OCI-LY3 (cell line): ENCODE data around the gene HNRNPF.
A peak's percentile ranks its signal among the peaks of the same experiment; 100 is the strongest.

Source experiments
- H2AFZ ChIP-seq: fragments of 200-600, 300-600 bp; shearing (Covaris generic); 2 replicates; pipeline ENCODE4 v1.6.0; 2014; ENCODE audit warnings: antibody characterized with exemption, low read depth, low read length
- H3K27ac ChIP-seq: fragments of 200-600, 300-600 bp; sonication (generic); 2 replicates; pipeline ENCODE4 v1.5.1; 2014; ENCODE audit warnings: mild to moderate bottlenecking, low read length, moderate library complexity, mixed read lengths
- H3K27me3 ChIP-seq: fragments of 200-600, 300-600 bp; sonication (generic); 2 replicates; pipeline ENCODE4 v1.6.1; 2014; ENCODE audit warnings: low read depth, low read length, mixed read lengths
- H3K36me3 ChIP-seq: fragments of 200-600, 300-600 bp; sonication (generic); replicated peaks from 2 replicates; pipeline ENCODE3; 2014; ENCODE audit warnings: low read depth, low read length, mixed read lengths
- H3K4me1 ChIP-seq: fragments of 300-600, 200-600 bp; sonication (generic); 2 replicates; pipeline ENCODE4 v1.6.1; 2014; ENCODE audit warnings: low read length, mixed read lengths
- H3K4me2 ChIP-seq: fragments of 200-600, 300-600 bp; sonication (generic); 2 replicates; pipeline ENCODE4 v1.6.1; 2014; ENCODE audit warnings: low read length, mixed read lengths
- H3K4me3 ChIP-seq: fragments of 300-600, 200-600 bp; sonication (generic); 2 replicates; pipeline ENCODE4 v1.5.1; 2014; ENCODE audit warnings: antibody characterized with exemption, mild to moderate bottlenecking, low read length, moderate library complexity
- H3K79me2 ChIP-seq: fragments of 300-600, 200-600 bp; shearing (Covaris generic); 2 replicates; pipeline ENCODE4 v1.6.1; 2014; ENCODE audit warnings: mild to moderate bottlenecking, low read length, mixed read lengths
- H3K9ac ChIP-seq: fragments of 300-600, 200-600 bp; shearing (Covaris generic); 2 replicates; pipeline ENCODE4 v1.6.0; 2014; ENCODE audit warnings: mild to moderate bottlenecking, low read length, moderate library complexity
- H3K9me3 ChIP-seq: fragments of 200-600, 300-600 bp; shearing (Covaris generic); 2 replicates; pipeline ENCODE4 v1.6.1; 2014; ENCODE audit warnings: low read length, mixed read lengths; ENCODE audit not compliant: insufficient read depth
- H4K20me1 ChIP-seq: fragments of 200-600, 300-600 bp; sonication (generic); 2 replicates; pipeline ENCODE4 v1.6.1; 2016; ENCODE audit warnings: low read length, mixed read lengths; ENCODE audit not compliant: insufficient read depth
- CTCF ChIP-seq: fragments of 200-600, 300-600 bp; sonication (generic); IDR thresholded peaks from 2 replicates; pipeline ENCODE4 v1.5.1; 2014; ENCODE audit warnings: antibody characterized with exemption, low read length, low read depth
- EZH2phosphoT487 ChIP-seq: fragments of 200-600 bp; shearing (Covaris generic); IDR thresholded peaks from 2 replicates; pipeline ENCODE4 v1.6.1; 2018; ENCODE audit warnings: antibody characterized with exemption, mixed run types, low read depth

The HNRNPF gene

GRCh38 chr10:43347997-43348396 is 61.0 kb downstream of the HNRNPF start:
- Histone ChIP-seq H3K27ac (no peak overlapping the region), H3K9me3 (no peaks in the 10 kb centered on the region), H3K27me3 (no peaks in the 10 kb centered on the region), H3K4me1 (0 out of 2 replicates have a peak, but pooled peaks cover 2% of the 10 kb centered on the region), H3K9ac (no peak overlapping the region), H3K79me2 (no peaks in the 10 kb centered on the region), H2AFZ (peak overlapping the region; percentile 82), H3K4me2 (peak overlapping the region; percentile 6; the same call in 1 of the 2 replicates), H3K36me3 (no peaks in the 10 kb centered on the region), H4K20me1 (no peaks in the 10 kb centered on the region), H3K4me3 (no peak overlapping the region)
- no peak for TF ChIP-seq EZH2phosphoT487
- TF ChIP-seq CTCF, result no peak

GRCh38 chr10:43344051-43344450 is 64.9 kb downstream of the HNRNPF start:
- Histone ChIP-seq H3K9ac (no peak overlapping the region), H3K4me2 (no peak overlapping the region), H3K4me1 (0 out of 2 replicates have a peak, but pooled peaks cover 2% of the 10 kb centered on the region), H3K4me3 (no peak overlapping the region), H3K27me3 (no peaks in the 10 kb centered on the region), H2AFZ (no peak overlapping the region), H3K9me3 (no peaks in the 10 kb centered on the region), H3K27ac (no peak overlapping the region), H3K36me3 (no peaks in the 10 kb centered on the region), H4K20me1 (no peaks in the 10 kb centered on the region), H3K79me2 (no peaks in the 10 kb centered on the region)
- TF ChIP-seq CTCF (no peak), EZH2phosphoT487 (no peak)

GRCh38 chr10:43343126-43343525 is 65.9 kb downstream of the HNRNPF start:
- TF ChIP-seq EZH2phosphoT487 (no peak), CTCF (no peak)
- no peaks in the 10 kb centered on the region for H3K27me3 ChIP-seq
- H3K4me3 ChIP-seq, result no peak overlapping the region
- no peaks in the 10 kb centered on the region for H3K9me3 ChIP-seq
- no peaks in the 10 kb centered on the region for H4K20me1 ChIP-seq
- H3K4me1 ChIP-seq, result 0 out of 2 replicates have a peak, but pooled peaks cover under 1% of the 10 kb centered on the region
- no peaks in the 10 kb centered on the region for H3K36me3 ChIP-seq
- H3K27ac ChIP-seq, result no peak overlapping the region
- no peaks in the 10 kb centered on the region for H3K79me2 ChIP-seq
- H3K9ac ChIP-seq, result no peak overlapping the region
- no peak overlapping the region for H3K4me2 ChIP-seq
- H2AFZ ChIP-seq, result no peak overlapping the region

- Histone ChIP-seq H4K20me1 (no peaks in the 10 kb centered on the region), H2AFZ (no peak overlapping the region), H3K4me1 (no peaks in the 10 kb centered on the region), H3K79me2 (no peaks in the 10 kb centered on the region), H3K9ac (no peak overlapping the region), H3K27ac (no peak overlapping the region), H3K9me3 (no peaks in the 10 kb centered on the region), H3K27me3 (no peaks in the 10 kb centered on the region), H3K4me2 (no peak overlapping the region), H3K36me3 (no peaks in the 10 kb centered on the region), H3K4me3 (no peak overlapping the region)
- no peak for TF ChIP-seq CTCF
- TF ChIP-seq EZH2phosphoT487, result no peak
Observed at GRCh38 chr10:43342279-43343125, 66.5 kb downstream of the HNRNPF start.
